Measurements from ENCODE around the gene IL16.
A peak's percentile ranks its signal among the peaks of the same experiment; 100 is the strongest.

Gene IL16

GRCh38 chr15:81257435-81257834 is 60.8 kb downstream of the IL16 start:
- no peak for DNase-seq (ENCODE audit: low spot score)

GRCh38 chr15:81258455-81258854 is 61.8 kb downstream of the IL16 start:
- no peak for DNase-seq (ENCODE audit: low spot score)

GRCh38 chr15:81259760-81260298 is 63.1 kb downstream of the IL16 start:
- DNase-seq (ENCODE audit: low spot score): no peak

- no peak for DNase-seq (ENCODE audit: low spot score)
Measured at GRCh38 chr15:81261172-81261811, 64.6 kb downstream of the IL16 start.

- DNase-seq (ENCODE audit: low spot score): no peak
Measured at GRCh38 chr15:81263477-81263876, 66.8 kb downstream of the IL16 start.

- DNase-seq (ENCODE audit: low spot score): no peak
Measured at GRCh38 chr15:81264072-81264857, 67.6 kb downstream of the IL16 start.

- no peak for DNase-seq (ENCODE audit: low spot score)
Measured at GRCh38 chr15:81265256-81265943, 68.7 kb downstream of the IL16 start.

GRCh38 chr15:81265944-81266775 is 69.5 kb downstream of the IL16 start:
- DNase-seq (ENCODE audit: low spot score): peak; percentile 77

GRCh38 chr15:81268340-81268739 is 71.7 kb downstream of the IL16 start:
- DNase-seq (ENCODE audit: low spot score): no peak

- no peak for DNase-seq (ENCODE audit: low spot score)
Measured at GRCh38 chr15:81268881-81269601, 72.4 kb downstream of the IL16 start.

- no peak for DNase-seq (ENCODE audit: low spot score)
Measured at GRCh38 chr15:81270188-81270587, 73.5 kb downstream of the IL16 start.

GRCh38 chr15:81270781-81271491 is 74.3 kb downstream of the IL16 start:
- DNase-seq (ENCODE audit: low spot score): peak; percentile 80

- no peak for DNase-seq (ENCODE audit: low spot score)
Measured at GRCh38 chr15:81271761-81272644, 75.3 kb downstream of the IL16 start.

GRCh38 chr15:81273200-81273599 is 76.5 kb downstream of the IL16 start:
- DNase-seq (ENCODE audit: low spot score): no peak

GRCh38 chr15:81273855-81274254 is 77.2 kb downstream of the IL16 start:
- DNase-seq (ENCODE audit: low spot score): no peak

- DNase-seq (ENCODE audit: low spot score): no peak
Measured at GRCh38 chr15:81274255-81274654, 77.6 kb downstream of the IL16 start.

GRCh38 chr15:81274931-81275707 is 78.4 kb downstream of the IL16 start:
- peak; percentile 84 for DNase-seq (ENCODE audit: low spot score)

- DNase-seq (ENCODE audit: low spot score): no peak
Measured at GRCh38 chr15:81275711-81276392, 79.2 kb downstream of the IL16 start.
